GM13977 (cell line): Measurements from ENCODE around the gene GRM4.

Experiments used
- DNase-seq: peaks from one replicate; pipeline ENCODE4 v3.0.0; 2012; ENCODE audit warnings: low spot score
- CTCF ChIP-seq: IDR thresholded peaks from 2 replicates; pipeline ENCODE4 v1.5.1; 2012; ENCODE audit warnings: mild to moderate bottlenecking, control low read depth; ENCODE audit not compliant: insufficient read depth; ENCODE audit errors: extremely low read depth, missing control alignments
- in situ Hi-C: fragments of 300-500 bp; cut with MboI; formaldehyde crosslinking; loops from one replicate; pipeline ENCODE4 v1.12.0; 2022; ENCODE audit warnings: low sequenced_read_pairs, low pct_unique_long_range_greater_than_20kb, mixed read lengths, inconsistent platforms; ENCODE audit not compliant: unreplicated experiment

The GRM4 gene

GRCh38 chr6:34181908-34182307 is 36.0 kb upstream of the GRM4 start:
- in situ Hi-C loops = loop anchor here (10.0 kb wide), 1 partner anchor 223 kb away; no protein-coding TSS in a partner anchor
- no peak for DNase-seq
- TF ChIP-seq CTCF = no peak

- DNase-seq = no peak
- in situ Hi-C loops = no loop called here
- TF ChIP-seq CTCF = no peak
These were observed 33.3 kb upstream of the GRM4 start for GRCh38 chr6:34179106-34179720.

DNA sequence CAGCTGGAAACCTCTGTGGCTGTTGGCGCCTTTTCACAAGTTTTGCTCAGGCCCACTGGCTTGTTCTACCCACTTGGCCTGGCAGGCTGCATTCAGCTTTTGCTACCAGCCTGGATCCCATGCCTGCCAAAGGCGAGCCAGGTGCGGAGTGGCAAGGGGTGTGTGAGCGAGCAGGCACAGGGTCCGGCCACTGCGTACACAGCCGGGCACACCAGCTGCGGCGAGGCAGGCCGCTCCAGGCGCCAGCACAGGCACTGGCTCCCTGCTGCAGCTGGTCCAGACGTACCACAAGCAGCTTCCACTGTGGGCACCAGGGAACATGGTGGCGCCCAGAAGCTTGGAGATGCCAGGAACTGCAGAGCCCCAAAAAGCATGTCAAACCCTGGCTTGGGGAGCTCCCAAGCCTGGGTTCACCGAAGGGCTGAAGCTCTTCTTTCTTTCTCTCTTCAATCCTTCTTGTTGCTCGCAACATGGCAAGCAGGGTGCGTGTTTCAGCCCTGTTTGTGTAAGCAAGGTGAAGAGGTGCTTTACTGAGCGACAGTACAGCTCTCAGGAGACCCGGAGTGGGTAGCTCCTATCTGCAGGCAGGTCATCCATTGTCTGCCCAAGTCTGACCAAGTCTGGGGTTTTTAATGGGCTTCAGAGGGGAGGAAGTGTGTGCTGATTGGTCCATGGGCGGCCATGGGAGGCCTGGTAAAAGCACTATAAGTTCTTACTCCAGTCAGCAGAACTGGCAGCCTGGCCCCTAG is 32.6 kb upstream of the GRM4 start:
- no peak for DNase-seq
- in situ Hi-C loops = no loop called here
- TF ChIP-seq CTCF = no peak

DNA sequence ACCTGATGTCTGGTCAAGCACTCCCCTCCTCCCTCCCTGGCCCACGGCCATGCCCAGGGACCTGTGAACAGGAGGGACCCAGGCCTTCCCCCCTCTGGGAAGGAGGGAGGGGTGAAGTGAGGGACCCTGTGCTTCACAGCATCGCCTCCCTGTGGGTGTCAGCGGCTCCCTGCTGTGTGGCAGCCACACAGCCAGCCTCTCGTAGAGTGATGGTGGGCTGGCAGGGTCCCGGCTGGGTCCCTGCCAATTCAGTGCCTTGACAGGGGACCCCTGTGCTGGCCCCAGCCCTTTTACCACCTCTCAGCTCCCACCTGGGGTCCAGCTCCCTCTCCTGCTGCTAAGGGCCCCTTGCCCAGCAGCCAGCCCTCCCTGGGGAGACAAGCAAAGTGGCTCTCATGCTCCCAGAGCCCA is 31.3 kb upstream of the GRM4 start:
- no peak for TF ChIP-seq CTCF
- no peak for DNase-seq
- in situ Hi-C loops = no loop called here

DNA sequence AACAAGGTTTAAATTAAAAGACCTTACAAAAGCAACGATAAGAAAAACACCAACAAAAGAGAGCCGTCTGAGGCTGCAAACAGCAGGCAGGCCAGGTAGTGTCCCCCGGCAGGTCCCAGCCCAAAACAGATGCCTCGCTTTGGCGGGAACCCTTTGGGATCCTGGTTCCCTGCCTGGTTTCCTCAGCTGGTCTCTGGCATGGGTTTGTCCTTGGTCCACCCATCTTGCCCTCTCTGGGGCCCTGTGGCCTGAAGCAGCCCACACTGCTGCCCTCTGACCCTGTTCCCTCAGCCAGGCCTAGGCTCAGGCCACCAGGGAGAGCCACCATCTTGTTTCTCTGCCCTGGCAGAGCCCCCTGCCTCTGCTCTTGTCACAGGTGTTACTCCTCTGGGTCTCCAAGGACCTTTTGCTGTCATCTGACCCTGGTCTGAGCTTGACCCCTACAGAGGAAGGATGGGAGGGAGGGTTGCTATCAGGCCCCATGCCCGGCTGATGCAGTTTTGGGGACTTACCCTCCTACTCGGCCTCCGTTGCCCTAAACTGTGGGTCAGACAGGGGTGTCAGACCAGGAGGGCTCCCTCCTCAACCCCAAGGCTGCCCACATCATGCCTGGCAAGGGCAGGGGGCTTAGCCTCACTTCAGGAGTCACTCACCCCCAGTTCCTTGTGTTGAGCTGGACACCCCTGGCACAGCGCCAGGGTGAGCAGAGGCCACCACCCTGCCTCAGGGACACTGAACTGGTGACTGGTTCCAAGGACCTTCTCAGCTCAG is 30.6 kb upstream of the GRM4 start:
- in situ Hi-C loops = no loop called here
- TF ChIP-seq CTCF = no peak
- no peak for DNase-seq

GRCh38 chr6:34174846-34175399 is 29.0 kb upstream of the GRM4 start:
- no peak for TF ChIP-seq CTCF
- in situ Hi-C loops = no loop called here
- no peak for DNase-seq
